ENCODE results near the gene PTGES3L.
A peak's percentile ranks its signal among the peaks of the same experiment; 100 is the strongest.

The PTGES3L gene

DNA sequence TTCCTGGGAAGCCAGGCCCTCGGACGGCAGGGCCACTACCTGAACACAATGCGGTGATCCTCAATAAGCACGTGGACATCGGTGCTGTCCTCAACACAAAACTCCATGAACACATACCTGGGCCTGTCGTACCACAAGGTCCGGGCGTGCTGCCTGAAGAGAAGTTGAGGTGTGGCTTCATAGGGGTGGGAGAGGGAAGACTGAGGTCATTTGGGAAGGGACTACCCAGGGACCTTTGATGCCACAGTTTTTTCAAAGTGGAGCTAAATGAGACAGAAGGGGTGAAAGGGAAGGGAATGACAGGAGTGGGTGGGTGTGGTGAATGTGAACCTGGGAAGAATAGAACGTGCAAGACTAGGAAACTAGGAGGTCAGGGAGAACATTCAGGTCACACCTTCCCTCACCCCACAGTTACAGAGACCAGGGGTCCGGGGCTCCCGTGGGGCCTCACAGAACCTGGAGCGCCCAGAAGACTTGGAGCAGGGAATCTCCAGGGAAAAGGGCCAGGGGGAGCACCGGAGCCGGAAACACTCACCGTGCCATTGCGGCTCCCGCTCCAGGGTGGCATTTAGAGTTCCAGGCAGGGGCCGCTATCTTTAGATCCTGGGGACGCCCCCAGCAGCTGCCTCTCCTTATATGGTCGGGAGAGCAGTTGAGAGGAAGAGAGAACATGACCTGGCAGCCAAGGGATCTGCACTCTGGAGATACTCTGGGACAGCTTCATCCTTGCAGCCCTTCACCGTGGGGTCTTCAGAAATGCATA is at the start of gene PTGES3L:
Gene PTGES3L (minus strand): TSS at position 570 of the 763 bp plus-strand sequence. CDS start 27 bp downstream, at position 543.
- DNase-seq (ENCODE audit: low read depth), result peak; percentile 5

DNA sequence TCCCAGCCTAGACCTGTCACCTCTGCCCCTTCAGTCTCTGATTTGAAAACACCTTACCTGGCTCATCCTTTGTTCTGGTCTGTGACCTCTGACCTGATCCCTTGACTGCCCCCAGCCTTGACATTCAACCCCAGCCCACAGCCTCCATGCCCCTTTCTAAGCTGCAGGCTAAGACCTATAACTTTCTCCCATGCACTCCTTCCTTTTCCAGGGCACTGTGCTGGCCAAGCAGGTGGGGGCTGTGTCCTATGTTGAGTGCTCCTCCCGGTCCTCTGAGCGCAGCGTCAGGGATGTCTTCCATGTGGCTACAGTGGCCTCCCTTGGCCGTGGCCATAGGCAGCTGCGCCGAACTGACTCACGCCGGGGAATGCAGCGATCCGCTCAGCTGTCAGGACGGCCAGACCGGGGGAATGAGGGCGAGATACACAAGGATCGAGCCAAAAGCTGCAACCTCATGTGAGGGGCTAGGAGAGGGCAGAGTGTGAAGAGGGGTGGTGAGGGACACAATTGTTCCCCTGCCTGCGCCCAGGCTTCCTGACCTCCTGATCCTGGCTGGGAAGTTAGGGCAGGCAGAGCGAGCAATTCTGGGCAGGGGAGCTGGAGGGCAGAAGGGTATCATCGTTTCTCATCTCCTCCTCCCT is 48.5 kb upstream of the PTGES3L start:
- DNase-seq (ENCODE audit: low read depth), result no peak

DNA sequence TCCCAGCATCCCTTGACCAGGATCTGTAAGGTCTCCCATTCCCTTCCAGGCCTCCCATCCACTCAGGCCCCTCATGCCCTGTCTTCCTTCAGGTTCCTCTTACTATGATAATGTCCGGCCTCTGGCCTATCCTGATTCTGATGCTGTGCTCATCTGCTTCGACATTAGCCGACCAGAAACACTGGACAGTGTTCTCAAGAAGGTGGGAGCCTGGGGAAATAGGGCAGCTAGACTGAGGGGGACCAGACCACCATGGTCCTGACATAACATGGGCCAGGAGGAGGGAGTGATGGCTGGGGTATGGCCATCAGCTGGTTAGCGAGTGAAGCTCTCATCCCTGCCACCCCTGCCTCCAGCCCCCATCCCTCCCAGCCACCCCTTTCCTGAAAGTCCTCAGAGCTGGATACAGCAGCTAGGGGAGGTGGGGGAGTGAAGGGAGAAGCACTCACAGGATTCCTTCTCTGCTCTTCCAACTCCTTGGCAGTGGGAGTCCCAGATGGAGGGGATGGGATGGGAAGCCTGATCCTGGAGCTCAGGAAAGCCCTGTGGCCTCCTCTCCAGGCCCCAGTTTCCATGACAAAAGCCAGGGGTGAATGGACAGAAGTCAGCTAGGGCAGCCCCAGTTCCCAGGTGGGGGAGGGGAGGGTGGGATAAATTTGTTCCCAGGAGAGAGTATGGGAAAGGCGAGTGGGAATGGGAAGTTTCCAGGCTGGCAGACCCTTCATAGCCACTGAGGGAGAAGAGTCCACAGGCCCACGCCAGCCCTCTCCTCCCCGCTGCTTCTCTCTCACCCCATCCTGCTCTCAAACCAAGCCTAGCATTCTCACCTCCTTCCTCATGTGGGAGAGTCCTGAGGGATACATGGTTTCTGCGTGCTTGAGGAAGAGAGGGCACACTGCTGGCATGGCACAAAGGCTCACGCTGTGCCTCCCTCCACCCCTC is 47.5 kb upstream of the PTGES3L start:
- no peak for DNase-seq (ENCODE audit: low read depth)

DNA sequence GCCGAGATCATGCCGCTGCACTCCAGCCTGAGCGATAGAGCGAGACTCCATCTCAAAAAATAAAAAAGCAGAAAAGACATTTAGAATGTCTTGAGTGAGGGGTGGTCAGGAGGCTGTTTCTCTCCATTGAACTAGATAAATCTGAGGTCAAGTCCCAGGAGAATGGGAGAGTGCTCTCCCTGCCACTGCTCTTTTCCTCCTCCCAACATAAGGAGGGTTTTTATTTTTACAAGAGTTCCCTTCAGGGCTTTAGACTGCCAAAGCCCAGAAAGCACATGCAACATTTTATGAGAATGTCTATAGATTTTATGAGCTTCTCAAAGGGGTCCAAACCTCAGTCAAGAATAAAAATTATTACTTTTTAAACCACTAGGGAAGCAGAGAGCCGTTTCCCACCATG is 46.7 kb upstream of the PTGES3L start:
- DNase-seq (ENCODE audit: low read depth), result no peak

DNA sequence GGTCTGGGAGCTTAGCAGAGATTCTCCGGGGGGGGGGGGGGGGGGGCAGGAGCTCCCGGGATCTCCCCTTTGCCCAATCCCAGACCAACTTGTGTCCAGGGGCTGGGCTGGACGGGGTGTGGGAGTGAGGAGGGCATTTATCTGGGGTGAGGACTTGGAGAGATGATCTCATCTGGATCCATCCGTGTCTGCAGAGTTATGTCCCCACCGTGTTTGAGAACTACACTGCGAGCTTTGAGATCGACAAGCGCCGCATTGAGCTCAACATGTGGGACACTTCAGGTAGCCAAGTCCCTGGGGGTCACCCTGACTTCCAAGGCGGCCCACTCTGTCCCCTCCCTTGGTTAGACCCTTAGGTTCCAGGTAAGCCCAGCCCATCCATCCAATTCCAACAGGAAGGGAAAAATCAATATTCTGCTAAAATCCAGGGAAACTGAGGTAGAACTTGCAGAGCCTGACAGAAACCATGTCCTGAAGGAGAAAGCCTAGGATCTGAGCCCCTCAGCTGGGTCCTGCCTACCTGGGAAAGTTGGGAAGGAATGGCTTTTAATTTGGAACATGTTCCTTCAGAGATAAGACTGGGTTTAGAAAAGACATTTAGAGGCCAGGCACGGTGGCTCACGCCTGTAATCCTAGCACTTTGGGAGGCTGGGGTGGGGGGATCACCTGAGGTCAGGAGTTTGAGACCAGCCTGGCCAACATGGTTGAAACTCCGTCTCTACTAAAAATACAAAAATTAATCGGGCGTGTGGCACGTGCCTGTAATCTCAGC is 46.1 kb upstream of the PTGES3L start:
- DNase-seq (ENCODE audit: low read depth), result no peak

DNA sequence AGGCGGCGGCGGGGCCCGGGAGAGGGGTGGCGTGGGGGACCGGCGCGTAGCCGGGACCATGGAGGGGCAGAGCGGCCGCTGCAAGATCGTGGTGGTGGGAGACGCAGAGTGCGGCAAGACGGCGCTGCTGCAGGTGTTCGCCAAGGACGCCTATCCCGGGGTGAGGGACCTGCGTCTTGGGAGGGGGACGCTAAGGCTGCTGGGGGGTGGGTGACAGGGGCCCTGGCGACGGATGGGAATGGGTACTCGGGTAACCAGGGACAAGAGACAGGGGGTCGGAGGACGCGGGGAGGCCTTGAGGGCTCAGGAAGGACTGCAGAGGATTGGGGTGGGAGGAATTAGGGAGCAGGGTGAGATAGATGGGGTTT is 45.4 kb upstream of the PTGES3L start:
- DNase-seq (ENCODE audit: low read depth), result no peak

DNA sequence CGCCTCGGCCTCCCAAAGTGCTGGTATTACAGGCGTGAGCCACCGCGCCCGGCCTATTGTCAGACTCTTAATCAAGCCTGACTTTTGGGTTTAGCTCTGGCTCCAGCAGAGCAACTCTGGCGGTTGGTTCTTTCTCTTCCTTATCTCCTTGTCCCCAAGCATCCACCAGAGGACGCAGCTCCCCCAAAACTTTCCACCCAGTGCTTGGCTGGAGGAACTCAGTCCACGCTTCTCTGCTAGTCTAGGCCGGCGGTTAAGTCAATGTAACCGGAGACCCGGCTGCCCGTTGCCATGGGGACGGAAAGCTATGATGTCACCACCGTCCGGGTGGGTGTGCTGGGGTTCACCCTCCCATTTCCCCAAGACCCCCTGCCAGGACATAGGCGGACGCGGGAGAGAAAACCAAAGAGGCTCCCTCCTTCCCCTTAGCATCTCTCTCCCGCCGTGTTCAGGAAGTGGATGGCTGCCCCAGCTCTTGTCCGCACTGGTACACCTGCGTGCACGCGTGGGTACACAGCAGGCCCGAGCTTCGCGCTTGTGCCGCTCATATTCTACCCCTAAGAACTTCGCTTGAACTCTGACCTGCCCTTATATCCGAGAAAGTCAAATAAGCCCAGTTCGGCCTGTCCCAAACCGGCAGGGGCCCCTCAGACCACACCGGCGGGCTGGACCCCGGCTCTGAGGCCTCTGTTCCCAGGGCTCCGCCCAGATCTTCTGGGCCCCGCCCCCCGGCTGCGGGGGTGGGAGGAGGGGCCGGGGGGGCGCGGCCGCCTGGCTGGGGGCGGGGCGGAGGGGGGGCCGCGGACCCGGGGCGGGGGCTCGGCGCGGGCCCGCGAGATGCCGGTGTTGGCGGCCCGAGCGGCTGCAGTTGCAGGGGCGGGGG is 44.8 kb upstream of the PTGES3L start, which contains the start of gene RND2:
Gene RND2 (plus strand): TSS at position 825 of the 883 bp plus-strand sequence. CDS start 117 bp downstream, outside the sequence.
- peak; percentile 71 for DNase-seq (ENCODE audit: low read depth)

DNA sequence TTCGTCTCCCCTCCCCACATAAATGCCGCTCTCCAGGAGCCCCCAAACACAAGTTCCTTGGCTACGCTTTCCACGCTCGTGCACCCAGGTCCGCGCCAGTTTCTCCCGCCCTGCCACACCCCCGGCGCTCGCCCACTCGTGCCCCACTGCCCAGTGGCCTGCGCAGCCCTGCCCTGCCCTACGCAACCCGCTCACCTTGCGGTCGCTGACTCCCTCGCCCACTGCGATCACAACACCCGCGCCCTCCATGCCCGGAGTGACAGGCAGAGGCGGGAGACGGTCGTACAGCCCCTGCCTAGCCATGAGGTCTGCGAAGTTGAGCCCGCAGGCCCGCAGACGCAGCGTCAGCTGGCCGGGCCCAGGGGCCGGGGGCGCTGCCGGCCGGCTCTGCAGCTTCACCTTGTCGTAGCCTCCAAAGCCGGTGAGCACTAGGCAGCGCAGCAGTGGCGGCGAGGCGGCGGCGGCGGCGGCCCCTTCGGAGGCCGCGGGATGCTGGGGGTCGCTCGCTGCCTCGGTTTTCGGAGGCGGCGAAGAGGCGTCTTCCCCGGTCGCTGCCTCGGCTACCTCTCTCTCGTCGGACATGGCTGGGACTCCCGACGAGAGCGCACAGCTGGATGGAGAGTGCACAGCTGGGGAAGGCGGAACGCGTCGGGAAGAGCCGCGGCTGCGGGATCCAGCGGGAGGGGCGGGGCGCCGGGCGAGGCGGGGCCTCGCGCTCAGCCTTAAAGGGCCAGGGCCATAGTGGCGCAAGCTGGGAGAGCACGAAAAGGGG is 42.0 kb upstream of the PTGES3L start, which contains the start of gene VAT1:
Gene VAT1 (minus strand): TSS at position 645 of the 772 bp plus-strand sequence. CDS start 63 bp downstream, at position 582.
- DNase-seq (ENCODE audit: low read depth), result peak; percentile 43

DNA sequence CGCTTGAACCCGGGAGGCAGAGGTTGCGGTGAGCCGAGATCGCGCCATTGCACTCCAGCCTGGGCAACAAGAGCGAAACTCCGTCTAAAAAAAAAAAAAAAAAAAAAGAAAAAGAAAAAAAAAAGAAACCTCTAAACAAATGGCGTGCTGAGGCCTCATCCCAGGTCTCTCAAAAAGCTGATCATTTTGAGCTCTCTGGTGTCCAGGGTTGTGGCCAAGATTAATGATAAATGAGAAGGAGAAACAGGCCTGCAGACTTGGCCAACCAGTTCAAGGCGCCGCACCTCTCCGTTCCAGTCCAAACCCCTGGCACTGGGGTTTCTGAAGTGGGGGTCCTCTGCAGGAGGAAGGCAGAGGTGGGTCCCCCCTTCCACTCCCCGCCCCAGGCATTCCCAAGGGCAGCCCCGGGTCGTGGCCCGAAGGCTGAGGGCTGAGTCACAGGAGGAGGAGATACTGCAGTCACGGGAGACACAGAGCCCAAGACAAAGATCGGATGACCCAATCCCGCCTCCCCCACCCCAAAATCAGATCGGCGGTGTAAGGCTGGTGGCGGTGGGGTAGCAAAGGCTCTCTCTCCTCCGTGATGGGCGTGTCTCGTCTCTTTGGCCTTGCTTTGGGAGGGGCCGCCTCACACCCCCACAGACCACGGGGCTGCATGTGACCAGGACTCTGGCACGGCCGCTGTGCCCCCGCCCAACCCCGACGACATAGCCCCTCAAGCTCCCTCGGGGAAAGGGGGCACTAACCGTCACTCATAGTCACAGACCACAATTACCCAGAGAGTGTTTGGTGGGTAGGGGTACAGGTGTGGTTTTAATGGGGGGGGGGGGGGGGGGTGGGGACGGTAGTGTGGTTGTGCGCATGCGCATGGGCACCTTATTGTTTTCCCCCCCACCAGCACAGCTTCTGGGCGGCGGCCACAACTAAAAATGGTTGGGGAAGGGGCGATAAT is 41.2 kb upstream of the PTGES3L start:
- DNase-seq (ENCODE audit: low read depth), result no peak

DNA sequence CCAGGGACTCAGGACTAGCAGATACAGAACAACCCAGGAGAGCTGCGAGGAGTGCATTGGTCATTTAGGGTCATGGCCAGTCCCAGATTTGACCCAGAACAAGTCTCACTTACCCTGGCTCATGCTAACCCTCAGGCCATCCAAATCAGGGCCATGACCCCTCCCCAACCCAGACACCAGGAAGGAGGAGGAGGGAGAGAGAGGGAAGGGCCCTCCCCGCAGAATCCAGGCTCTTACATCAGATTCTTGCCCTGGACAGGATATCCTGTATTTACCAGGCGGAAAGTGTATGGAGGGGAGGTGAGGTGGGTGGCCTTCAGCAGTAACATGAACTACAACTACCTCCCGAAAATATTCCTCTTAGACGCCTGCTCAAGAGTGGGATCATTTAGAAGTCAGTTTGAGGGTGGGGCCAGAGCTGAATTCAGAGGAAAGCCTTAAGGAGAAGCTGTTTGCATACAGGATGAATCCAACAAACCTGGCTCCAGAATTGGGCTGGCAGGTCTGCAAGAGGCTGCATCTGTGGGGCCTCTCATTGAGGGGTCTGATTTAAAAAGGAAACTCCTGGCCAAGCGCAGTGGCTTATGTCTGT is 40.2 kb upstream of the PTGES3L start:
- DNase-seq (ENCODE audit: low read depth), result no peak

DNA sequence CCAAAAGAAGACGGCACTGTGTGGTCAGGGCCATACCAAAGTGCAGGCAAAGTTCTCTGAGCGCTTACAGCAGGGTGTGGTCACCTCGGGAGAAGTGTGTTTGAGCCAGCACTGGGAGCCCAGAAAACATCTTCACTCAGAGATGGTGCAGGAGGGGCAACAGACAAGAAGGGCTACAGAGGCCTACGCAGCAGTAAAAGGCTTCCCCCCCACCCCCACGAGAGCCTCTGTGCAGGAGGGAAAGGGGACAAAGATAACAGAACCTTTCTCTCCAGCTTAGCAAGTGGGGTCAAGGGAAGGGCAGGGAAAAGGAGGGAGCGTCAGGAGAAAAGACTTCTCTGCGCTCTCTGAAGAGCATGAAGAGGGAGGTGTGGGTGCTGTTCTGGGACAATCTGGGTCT is 39.5 kb upstream of the PTGES3L start:
- no peak for DNase-seq (ENCODE audit: low read depth)

DNA sequence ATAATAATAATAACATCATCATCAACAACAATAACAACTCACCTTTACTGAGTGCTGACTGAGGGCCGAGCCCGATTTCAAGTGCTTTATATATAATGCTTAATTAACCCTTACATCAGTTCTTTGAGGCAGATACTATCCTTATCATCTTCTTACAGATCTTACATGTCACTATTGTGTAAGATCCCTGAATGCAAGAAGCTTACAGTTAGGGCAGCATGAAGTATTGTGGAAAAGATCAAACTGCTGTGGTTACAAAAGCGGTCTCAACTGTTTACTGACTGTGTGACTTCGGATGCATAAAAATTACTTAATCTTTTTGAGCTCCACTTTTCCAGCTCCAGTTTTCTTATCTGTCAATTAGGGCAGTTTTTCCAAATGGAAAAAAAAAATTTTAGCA is 39.1 kb upstream of the PTGES3L start:
- DNase-seq (ENCODE audit: low read depth), result no peak

DNA sequence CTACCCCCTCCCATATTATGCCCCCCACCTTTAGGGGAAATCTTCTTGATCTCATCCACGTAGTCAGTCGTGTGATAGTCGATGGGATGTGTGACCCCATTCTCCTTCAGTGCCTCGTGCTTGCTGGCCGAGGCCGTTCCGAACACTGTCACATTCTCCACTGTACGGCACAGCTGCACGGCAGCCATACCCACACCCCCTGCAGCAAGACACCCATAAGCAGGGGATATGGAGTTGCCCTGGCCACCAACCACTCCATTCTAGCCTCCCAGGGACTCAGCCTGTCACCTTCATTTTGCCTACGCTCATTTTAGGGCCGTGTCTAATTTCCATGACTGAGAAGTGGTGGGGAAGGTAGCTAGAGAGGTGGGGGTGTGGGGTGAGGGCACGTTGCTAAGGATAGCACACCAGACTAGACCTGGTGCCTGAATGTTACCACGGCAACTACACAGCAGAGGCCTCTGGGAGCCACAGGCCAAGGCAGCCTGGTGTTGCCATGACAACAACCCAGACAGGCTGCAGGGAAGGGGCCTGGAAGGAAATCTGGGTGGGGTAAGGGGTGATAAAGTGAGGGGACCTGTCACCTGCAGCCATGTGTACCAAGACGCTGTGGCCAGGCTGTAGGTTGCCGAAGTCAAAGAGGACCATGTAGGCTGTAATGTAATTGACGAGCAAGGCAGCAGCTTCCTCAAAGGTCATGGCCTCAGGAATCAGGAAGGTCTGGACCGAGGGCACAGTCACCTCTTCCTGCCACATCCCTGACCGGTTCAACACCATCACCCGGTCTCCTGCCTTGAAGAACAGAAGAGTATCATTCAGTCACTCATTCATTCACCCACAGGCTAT is 38.4 kb upstream of the PTGES3L start:
- DNase-seq (ENCODE audit: low read depth), result peak; percentile 51

DNA sequence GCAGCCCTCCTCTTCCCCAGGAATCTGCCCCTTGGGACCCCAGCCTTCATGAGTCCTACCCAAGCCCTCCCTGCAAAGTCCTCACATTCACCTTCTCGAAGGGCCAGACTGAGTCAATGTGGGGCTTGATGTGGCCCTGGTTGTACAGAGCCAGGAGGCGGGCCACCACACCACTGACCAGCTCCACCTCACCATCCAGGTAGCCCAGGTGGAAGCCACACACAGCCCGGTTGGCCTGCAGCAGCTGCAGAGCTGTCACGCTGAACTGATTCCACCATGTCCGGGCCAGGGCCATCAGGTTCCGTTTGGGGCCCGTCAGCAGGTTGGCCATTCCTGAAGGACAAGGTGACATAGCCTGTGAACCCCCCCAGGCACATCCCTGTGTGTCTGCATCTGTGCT is 36.3 kb upstream of the PTGES3L start:
- no peak for DNase-seq (ENCODE audit: low read depth)

DNA sequence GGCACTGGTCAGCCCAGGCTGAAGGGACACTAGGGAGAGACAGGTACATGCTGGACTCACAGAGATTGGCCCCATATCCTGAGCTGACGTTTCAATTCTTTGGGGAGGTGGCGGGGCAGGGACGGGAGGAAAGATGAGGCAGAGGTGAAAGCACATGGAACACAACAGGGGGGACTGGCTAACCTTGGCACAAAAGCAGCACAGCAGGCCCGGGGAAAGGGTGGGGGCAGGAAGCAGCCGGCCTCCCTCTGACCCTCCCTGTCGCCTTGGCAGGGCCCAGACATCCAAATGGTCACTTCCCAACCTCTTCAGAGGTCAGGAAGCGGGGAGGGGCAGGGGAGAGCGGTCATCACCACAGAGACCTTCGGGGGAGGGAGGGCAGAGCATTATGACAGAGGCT is 35.7 kb upstream of the PTGES3L start:
- DNase-seq (ENCODE audit: low read depth), result no peak

DNA sequence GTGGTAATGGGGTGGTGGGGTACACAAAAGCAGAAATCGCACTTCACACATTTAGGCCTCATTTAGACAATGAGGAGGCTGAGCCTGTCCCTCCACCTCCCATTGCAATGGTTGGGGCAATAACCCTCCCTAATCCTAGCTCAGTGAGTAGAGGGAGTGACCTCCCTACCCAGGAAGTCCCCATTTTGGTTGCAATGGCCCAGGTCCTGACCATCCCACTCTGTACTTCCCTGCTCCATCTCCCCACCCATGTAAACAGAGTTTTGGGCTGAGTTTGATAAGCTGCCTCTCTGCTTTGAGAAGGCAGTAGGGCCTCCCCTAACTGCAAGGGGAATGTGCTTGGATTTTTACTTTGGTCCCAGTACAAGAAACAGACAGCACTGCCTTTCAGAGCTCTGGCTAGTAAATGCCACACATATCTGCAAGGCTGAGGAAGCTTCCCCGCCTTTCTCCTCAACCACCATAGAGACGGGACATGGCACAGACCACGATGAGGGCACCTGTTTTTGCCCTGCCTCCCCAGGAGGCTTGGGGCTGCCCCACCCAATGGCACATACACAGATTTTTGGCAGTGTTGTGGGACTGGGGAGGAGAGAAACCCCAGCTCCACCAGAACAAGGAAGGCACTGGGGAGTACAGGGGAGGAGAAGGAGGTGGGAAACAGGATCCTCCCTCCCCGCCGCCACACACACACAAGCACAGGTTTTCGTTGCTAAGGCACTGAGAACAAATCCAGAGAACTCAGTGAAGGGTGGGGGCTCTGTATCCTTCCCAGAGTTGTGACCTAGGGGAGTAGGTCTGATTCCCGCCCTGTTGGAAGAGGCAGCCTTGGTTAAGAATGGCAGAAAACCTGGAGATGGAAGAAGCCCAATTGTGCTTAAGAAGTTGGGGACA is 35.0 kb upstream of the PTGES3L start:
- no peak for DNase-seq (ENCODE audit: low read depth)

All from T-helper 22 cell (primary cell).